Measurements from ENCODE around the gene NLRX1.
"Not testable (repeated sequence)": the region's sequence is repeated elsewhere in the genome, so short reads cannot be mapped to it uniquely, and the experiment has no call there.

Gene NLRX1

DNA sequence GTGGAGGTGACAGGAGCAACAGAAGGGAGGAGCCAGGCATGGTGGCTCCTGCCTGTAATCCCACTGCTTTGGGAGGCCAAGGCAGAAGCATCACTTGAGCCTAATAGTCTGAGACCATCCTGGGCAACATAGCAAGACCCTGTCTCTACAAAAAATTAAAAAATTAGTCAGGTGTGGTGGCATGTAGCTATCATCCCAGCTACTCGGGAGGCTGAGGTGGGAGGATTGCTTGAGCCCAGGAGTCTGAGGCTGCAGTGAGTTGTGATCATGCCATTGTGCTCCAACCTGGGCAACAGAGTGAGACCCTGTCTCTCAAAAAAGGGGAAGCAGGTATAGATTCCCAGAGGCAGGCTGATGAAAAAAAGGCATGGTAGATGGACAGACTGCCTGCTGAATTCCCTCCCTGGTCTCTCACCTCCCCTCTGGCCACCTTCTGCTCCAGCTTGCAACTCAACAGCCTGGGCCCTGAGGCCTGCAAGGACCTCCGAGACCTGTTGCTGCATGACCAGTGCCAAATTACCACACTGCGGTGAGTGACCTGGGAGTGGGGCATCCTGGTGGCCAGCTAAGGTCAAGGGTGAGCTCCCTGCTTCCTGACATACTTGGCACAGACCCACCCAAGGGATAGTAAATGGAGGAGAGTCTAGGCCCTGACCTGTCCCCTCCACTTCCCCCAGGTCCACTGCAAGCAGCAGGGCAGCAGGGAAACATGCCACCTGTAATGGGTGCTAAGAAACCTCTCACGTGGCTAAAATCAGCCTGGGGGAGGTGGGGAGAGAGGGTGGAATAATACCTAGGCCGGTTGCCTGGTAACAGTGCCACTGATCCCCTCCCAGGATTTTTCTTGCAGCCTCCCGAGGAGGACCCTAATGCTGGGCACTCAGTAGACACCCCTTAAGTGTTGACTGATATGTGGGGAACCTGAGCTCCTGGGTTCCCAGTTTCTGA is 12.5 kb downstream of the NLRX1 start:
- 0 out of 2 replicates have a peak, but pooled peaks cover 3% of the 10 kb centered on the region for H3K36me3 ChIP-seq (ENCODE audit: control insufficient read depth, low read length)
- no peaks in the 10 kb centered on the region for H3K79me2 ChIP-seq (ENCODE audit: control insufficient read depth, low read length)
- H3K4me2 ChIP-seq (ENCODE audit: low read length): no peak overlapping the region
- H3K27ac ChIP-seq (ENCODE audit: low read depth, low read length): no peak overlapping the region
- no peaks in the 10 kb centered on the region for H3K9me3 ChIP-seq (ENCODE audit: control insufficient read depth, insufficient read depth, low read length)
- H4K20me1 ChIP-seq (ENCODE audit: control insufficient read depth, insufficient read depth, low read depth, low read length): no peaks in the 10 kb centered on the region
- peaks cover 4% of the 10 kb centered on the region; the same call in 1 of the 2 replicates for H3K4me1 ChIP-seq (ENCODE audit: control insufficient read depth, low read length)
- H3K9me2 ChIP-seq (replicated peaks; ENCODE audit: control insufficient read depth, low read length): no peaks in the 10 kb centered on the region
- TF ChIP-seq, protein P1, sequence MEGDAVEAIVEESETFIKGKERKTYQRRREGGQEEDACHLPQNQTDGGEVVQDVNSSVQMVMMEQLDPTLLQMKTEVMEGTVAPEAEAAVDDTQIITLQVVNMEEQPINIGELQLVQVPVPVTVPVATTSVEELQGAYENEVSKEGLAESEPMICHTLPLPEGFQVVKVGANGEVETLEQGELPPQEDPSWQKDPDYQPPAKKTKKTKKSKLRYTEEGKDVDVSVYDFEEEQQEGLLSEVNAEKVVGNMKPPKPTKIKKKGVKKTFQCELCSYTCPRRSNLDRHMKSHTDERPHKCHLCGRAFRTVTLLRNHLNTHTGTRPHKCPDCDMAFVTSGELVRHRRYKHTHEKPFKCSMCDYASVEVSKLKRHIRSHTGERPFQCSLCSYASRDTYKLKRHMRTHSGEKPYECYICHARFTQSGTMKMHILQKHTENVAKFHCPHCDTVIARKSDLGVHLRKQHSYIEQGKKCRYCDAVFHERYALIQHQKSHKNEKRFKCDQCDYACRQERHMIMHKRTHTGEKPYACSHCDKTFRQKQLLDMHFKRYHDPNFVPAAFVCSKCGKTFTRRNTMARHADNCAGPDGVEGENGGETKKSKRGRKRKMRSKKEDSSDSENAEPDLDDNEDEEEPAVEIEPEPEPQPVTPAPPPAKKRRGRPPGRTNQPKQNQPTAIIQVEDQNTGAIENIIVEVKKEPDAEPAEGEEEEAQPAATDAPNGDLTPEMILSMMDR (IDR thresholded peaks at IDR 0.05; ENCODE audit: low read depth, low read length, poor library complexity, severe bottlenecking): no peak
- no peak for TF ChIP-seq EZH2phosphoT487 (IDR thresholded peaks at IDR 0.05; ENCODE audit: borderline replicate concordance, low read length)
- no peak overlapping the region for H3K4me3 ChIP-seq (ENCODE audit: low read length)
- no peaks in the 10 kb centered on the region for H3F3A ChIP-seq (ENCODE audit: control insufficient read depth, insufficient read depth)
- H3K27me3 ChIP-seq (ENCODE audit: control insufficient read depth, low read length): no peaks in the 10 kb centered on the region

- no peaks in the 10 kb centered on the region for H3K27me3 ChIP-seq (ENCODE audit: control insufficient read depth, low read length)
- no peaks in the 10 kb centered on the region for H3F3A ChIP-seq (ENCODE audit: control insufficient read depth, insufficient read depth)
- no peaks in the 10 kb centered on the region for H3K9me3 ChIP-seq (ENCODE audit: control insufficient read depth, insufficient read depth, low read length)
- no peaks in the 10 kb centered on the region for H3K9me2 ChIP-seq (replicated peaks; ENCODE audit: control insufficient read depth, low read length)
- H3K36me3 ChIP-seq (ENCODE audit: control insufficient read depth, low read length): 0 out of 2 replicates have a peak, but pooled peaks cover 3% of the 10 kb centered on the region
- TF ChIP-seq EZH2phosphoT487 (IDR thresholded peaks at IDR 0.05; ENCODE audit: borderline replicate concordance, low read length): no peak
- TF ChIP-seq, protein P1 (IDR thresholded peaks at IDR 0.05; ENCODE audit: low read depth, low read length, poor library complexity, severe bottlenecking): no peak
- H3K4me2 ChIP-seq (ENCODE audit: low read length): no peak overlapping the region
- H3K79me2 ChIP-seq (ENCODE audit: control insufficient read depth, low read length): no peaks in the 10 kb centered on the region
- H3K4me3 ChIP-seq (ENCODE audit: low read length): no peak overlapping the region
- H3K4me1 ChIP-seq (ENCODE audit: control insufficient read depth, low read length): peaks cover 4% of the 10 kb centered on the region; the same call in 1 of the 2 replicates
- H4K20me1 ChIP-seq (ENCODE audit: control insufficient read depth, insufficient read depth, low read depth, low read length): no peaks in the 10 kb centered on the region
- no peak overlapping the region for H3K27ac ChIP-seq (ENCODE audit: low read depth, low read length)
Observed at GRCh38 chr11:119181677-119182412, 13.3 kb downstream of the NLRX1 start.

GRCh38 chr11:119184399-119184798 is 15.9 kb downstream of the NLRX1 start:
- not testable (repeated sequence) for H3K36me3 ChIP-seq (ENCODE audit: control insufficient read depth, low read length); H3F3A ChIP-seq (ENCODE audit: control insufficient read depth, insufficient read depth); H3K27me3 ChIP-seq (ENCODE audit: control insufficient read depth, low read length); H3K9me2 ChIP-seq (replicated peaks; ENCODE audit: control insufficient read depth, low read length); H3K4me3 ChIP-seq (ENCODE audit: low read length); H3K27ac ChIP-seq (ENCODE audit: low read depth, low read length); H3K9me3 ChIP-seq (ENCODE audit: control insufficient read depth, insufficient read depth, low read length); H3K79me2 ChIP-seq (ENCODE audit: control insufficient read depth, low read length); H4K20me1 ChIP-seq (ENCODE audit: control insufficient read depth, insufficient read depth, low read depth, low read length); H3K4me2 ChIP-seq (ENCODE audit: low read length); H3K4me1 ChIP-seq (ENCODE audit: control insufficient read depth, low read length)

All from DOHH2 (cell line).